ENCODE measurements around the gene CAMK2G.

DNA sequence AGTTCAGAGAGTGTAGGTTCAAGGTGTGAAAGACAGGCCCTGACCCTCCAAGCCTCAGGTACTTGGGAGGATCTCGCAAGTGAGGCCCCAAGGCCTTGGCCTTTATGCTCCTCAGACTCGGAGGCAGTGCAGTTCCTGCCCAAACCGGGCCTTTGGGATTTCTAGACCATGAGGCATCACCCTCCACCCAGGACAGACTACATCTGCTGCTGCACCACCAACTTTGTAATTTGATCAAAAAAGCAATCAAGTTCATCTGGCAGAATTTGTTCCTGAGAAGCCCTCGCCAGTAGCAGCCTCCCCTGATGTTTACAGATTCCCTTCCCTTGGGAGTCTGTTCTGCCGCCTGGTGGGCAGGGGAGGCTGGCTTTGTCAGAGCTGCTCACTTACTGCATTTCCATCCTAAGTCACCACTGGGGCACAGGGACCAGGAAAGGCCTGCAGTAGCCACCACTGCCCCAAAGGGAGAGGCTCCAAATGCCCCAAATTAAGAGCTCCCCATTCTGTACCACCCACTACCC, 2.1 kb downstream of the CAMK2G start:
- TF ChIP-seq CTCF (IDR thresholded peaks at IDR 0.05), result peak in 2 of 4 experiments; percentile 19 to 46
- no peak for TF ChIP-seq POLR2A (IDR thresholded peaks at IDR 0.05)
